Activated CD4-positive, alpha-beta T cell treated with anti-CD3 and anti-CD28 coated beads, Interleukin-2, amount 50 U/mL, for 16 hours (primary cell): ENCODE data around the gene SRRM4.
"Not testable (repeated sequence)": the region's sequence is repeated elsewhere in the genome, so short reads cannot be mapped to it uniquely, and the experiment has no call there.

Experiments used
- DNase-seq: peaks from one replicate; pipeline ENCODE4 v3.0.0-alpha.2; 2020

The SRRM4 gene

GRCh38 chr12:118981285-118982211 lies at the start of gene SRRM4:
Gene SRRM4 (plus strand): TSS chr12:118981541. CDS start chr12:118981883, 342 bp downstream.
- no peak for DNase-seq

GRCh38 chr12:118946256-118946655 lies 35.1 kb upstream of the SRRM4 start:
- DNase-seq = no peak

GRCh38 chr12:118958520-118958919 lies 22.8 kb upstream of the SRRM4 start:
- DNase-seq = no peak

GRCh38 chr12:118959348-118959747 lies 22.0 kb upstream of the SRRM4 start:
- DNase-seq = no peak

GRCh38 chr12:118959985-118960560 lies 21.3 kb upstream of the SRRM4 start:
- DNase-seq = no peak

GRCh38 chr12:118960865-118961264 lies 20.5 kb upstream of the SRRM4 start:
- no peak for DNase-seq

GRCh38 chr12:118964988-118965387 lies 16.4 kb upstream of the SRRM4 start:
- no peak for DNase-seq

- DNase-seq = no peak
Observed at GRCh38 chr12:118970856-118971255, 10.5 kb upstream of the SRRM4 start.

GRCh38 chr12:118972982-118973381 lies 8.4 kb upstream of the SRRM4 start:
- no peak for DNase-seq

- DNase-seq = peak; percentile 45
Observed at GRCh38 chr12:118979763-118980406, 1.5 kb upstream of the SRRM4 start.

- DNase-seq = no peak
Observed at GRCh38 chr12:118980407-118981014, 830 bp upstream of the SRRM4 start.

- DNase-seq = no peak
Observed at GRCh38 chr12:118982302-118982701, 961 bp downstream of the SRRM4 start.

- no peak for DNase-seq
Observed at GRCh38 chr12:118982984-118983761, 1.8 kb downstream of the SRRM4 start.

- DNase-seq = no peak
Observed at GRCh38 chr12:118984161-118984943, 3.0 kb downstream of the SRRM4 start.

- DNase-seq = no peak
Observed at GRCh38 chr12:118986050-118986449, 4.7 kb downstream of the SRRM4 start.

- no peak for DNase-seq
Observed at GRCh38 chr12:118999107-118999506, 17.8 kb downstream of the SRRM4 start.

GRCh38 chr12:119005085-119005484 lies 23.7 kb downstream of the SRRM4 start:
- DNase-seq = no peak

- DNase-seq = no peak
Observed at GRCh38 chr12:119005913-119006312, 24.6 kb downstream of the SRRM4 start.

GRCh38 chr12:119006746-119007145 lies 25.4 kb downstream of the SRRM4 start:
- no peak for DNase-seq

GRCh38 chr12:119008273-119008672 lies 26.9 kb downstream of the SRRM4 start:
- not testable (repeated sequence) for DNase-seq

GRCh38 chr12:119008691-119009221 lies 27.4 kb downstream of the SRRM4 start:
- DNase-seq = no peak
